Neuronal stem cell (in vitro differentiated cells): ENCODE results near the gene IFT25.
"Not testable (repeated sequence)": the region's sequence is repeated elsewhere in the genome, so short reads cannot be mapped to it uniquely, and the experiment has no call there.

ENCODE experiments used
- DNase-seq: peaks from one replicate; pipeline ENCODE4 v3.0.0-alpha.2; 2013; ENCODE audit warnings: low spot score
- H2AFZ ChIP-seq: one replicate; pipeline ENCODE4 v1.6.1; 2013; ENCODE audit warnings: mild to moderate bottlenecking, low read length, inconsistent platforms
- H2AK5ac ChIP-seq: 2 replicates; pipeline ENCODE4 v1.6.1; 2013; ENCODE audit warnings: low read depth, mild to moderate bottlenecking, inconsistent platforms, low read length, moderate library complexity, mixed read lengths
- H2BK120ac ChIP-seq: 2 replicates; pipeline ENCODE4 v1.6.1; 2013; ENCODE audit warnings: low read depth, mild to moderate bottlenecking, inconsistent platforms, low read length, moderate library complexity, mixed read lengths
- H2BK12ac ChIP-seq: one replicate; pipeline ENCODE4 v1.6.1; 2013; ENCODE audit warnings: low read length, inconsistent platforms
- H2BK15ac ChIP-seq: 2 replicates; pipeline ENCODE4 v1.6.1; 2013; ENCODE audit warnings: mild to moderate bottlenecking, low read length, inconsistent platforms, mixed read lengths
- H2BK5ac ChIP-seq: one replicate; pipeline ENCODE4 v1.6.1; 2013; ENCODE audit warnings: inconsistent platforms, mild to moderate bottlenecking, low read length, moderate library complexity
- H3K14ac ChIP-seq: one replicate; pipeline ENCODE4 v1.6.1; 2013; ENCODE audit warnings: low read length, inconsistent platforms
- H3K18ac ChIP-seq: 2 replicates; pipeline ENCODE4 v1.6.1; 2013; ENCODE audit warnings: low read length, inconsistent platforms
- H3K23ac ChIP-seq: 2 replicates; pipeline ENCODE4 v1.6.1; 2013; ENCODE audit warnings: low read depth, mild to moderate bottlenecking, mixed read lengths, low read length, inconsistent platforms; ENCODE audit not compliant: poor library complexity
- H3K27ac ChIP-seq: replicated peaks from 3 replicates; pipeline ENCODE4 v1.5.1; 2013; ENCODE audit warnings: low read length, inconsistent platforms
- H3K27me3 ChIP-seq, 3 experiments: 2 replicates each; pipeline ENCODE4 v1.6.1; 2013; ENCODE audit warnings: low read length in 3 of 3, mild to moderate bottlenecking in 2 of 3, inconsistent platforms in 1 of 3, low read depth in 1 of 3, mixed read lengths in 1 of 3, moderate library complexity in 1 of 3; ENCODE audit not compliant: control insufficient read depth in 3 of 3, insufficient read depth in 3 of 3
- H3K36me3 ChIP-seq, 2 donors: replicated peaks in 1 of 2; 2 replicates each; pipeline ENCODE4 v1.6.1; 2013; ENCODE audit warnings: low read length in 2 of 2; ENCODE audit not compliant: control insufficient read depth in 2 of 2, insufficient read depth in 2 of 2
- H3K4ac ChIP-seq: 2 replicates; pipeline ENCODE4 v1.6.1; 2013; ENCODE audit warnings: inconsistent platforms, mild to moderate bottlenecking, low read length, moderate library complexity
- H3K4me1 ChIP-seq, 2 donors: 1 replicate in 1 of 2; 2 replicates in 1 of 2; pipeline ENCODE4 v1.6.1; 2013; ENCODE audit warnings: low read length in 2 of 2, low read depth in 1 of 2; ENCODE audit not compliant: control insufficient read depth in 2 of 2, insufficient read depth in 1 of 2
- H3K4me2 ChIP-seq: one replicate; pipeline ENCODE4 v1.6.1; 2013; ENCODE audit warnings: mild to moderate bottlenecking, low read length, inconsistent platforms; ENCODE audit not compliant: insufficient read depth, poor library complexity, severe bottlenecking
- H3K4me3 ChIP-seq, 2 donors: 2 replicates each; pipeline ENCODE4 v1.5.1; 2013; ENCODE audit warnings: low read length in 2 of 2, mild to moderate bottlenecking in 2 of 2, inconsistent platforms in 1 of 2, moderate library complexity in 1 of 2
- H3K79me1 ChIP-seq: one replicate; pipeline ENCODE4 v1.6.1; 2013; ENCODE audit warnings: low read depth, mild to moderate bottlenecking, inconsistent platforms, low read length, moderate library complexity
- H3K9ac ChIP-seq: one replicate; pipeline ENCODE4 v1.6.1; 2013; ENCODE audit warnings: mild to moderate bottlenecking, low read depth, low read length, inconsistent platforms; ENCODE audit not compliant: poor library complexity
- H3K9me3 ChIP-seq, 2 donors: replicated peaks in 1 of 2; 2 replicates each; pipeline versions ENCODE3 to v1.6.1; 2013; ENCODE audit warnings: low read length in 2 of 2, mild to moderate bottlenecking in 2 of 2, inconsistent platforms in 1 of 2, low read depth in 1 of 2, mixed read lengths in 1 of 2, moderate library complexity in 1 of 2; ENCODE audit not compliant: control insufficient read depth in 2 of 2, insufficient read depth in 1 of 2
- H4K8ac ChIP-seq: one replicate; pipeline ENCODE4 v1.6.1; 2013; ENCODE audit warnings: low read depth, mild to moderate bottlenecking, inconsistent platforms, low read length, moderate library complexity
- H4K91ac ChIP-seq: one replicate; pipeline ENCODE4 v1.6.1; 2013; ENCODE audit warnings: low read length, low read depth, mild to moderate bottlenecking, inconsistent platforms; ENCODE audit not compliant: poor library complexity
- WGBS, 2 donors: extraction: QIAGEN DNeasy Blood & Tissue Kit; methylation state at CpG; one replicate each; pipeline ENCODE4 v1.1.7; 2013; ENCODE audit warnings: missing lambda C conversion rate in 2 of 2, mixed read lengths in 1 of 2; ENCODE audit not compliant: insufficient read length in 2 of 2, insufficient replicate concordance in 1 of 2; ENCODE audit errors: extremely low coverage in 2 of 2; 5-methylcytosine and 5-hydroxymethylcytosine counted together

IFT25 gene

GRCh38 chr1:53878492-53879105 lies 66.9 kb downstream of the IFT25 start:
- Histone ChIP-seq H2AK5ac (no peak overlapping the region), H3K4me2 (no peak overlapping the region), H3K14ac (no peak overlapping the region), H3K23ac (no peak overlapping the region), H2BK15ac (no peak overlapping the region), H2BK12ac (no peak overlapping the region), H3K9ac (no peak overlapping the region), H2BK5ac (no peak overlapping the region), H3K27ac (no peak overlapping the region), H3K18ac (no peak overlapping the region), H2AFZ (no peak overlapping the region), H3K4me3 (no peak overlapping the region), H3K79me1 (no peaks in the 10 kb centered on the region), H3K9me3 (peaks cover 0 to 6% of the 10 kb centered on the region in 2 donors), H3K4me1 (no peaks in the 10 kb centered on the region), H3K4ac (no peak overlapping the region), H3K27me3 (no peaks in the 10 kb centered on the region), H4K8ac (no peak overlapping the region), H4K91ac (no peak overlapping the region), H2BK120ac (no peak overlapping the region), H3K36me3 (peaks cover 9 to 72% of the 10 kb centered on the region in 2 donors)
- no CpG with 5 or more reads among the region's 5 CpGs for WGBS, 2 donors
- peak; percentile 29 for DNase-seq

- not testable (repeated sequence) for H3K4ac ChIP-seq, H2AFZ ChIP-seq, H3K14ac ChIP-seq, H3K9ac ChIP-seq, H3K79me1 ChIP-seq, H2BK120ac ChIP-seq, H2BK5ac ChIP-seq, H3K23ac ChIP-seq, H2BK15ac ChIP-seq, H3K4me1 ChIP-seq, H3K4me3 ChIP-seq, DNase-seq, H4K91ac ChIP-seq, H3K4me2 ChIP-seq, H3K27me3 ChIP-seq, H2AK5ac ChIP-seq, H3K9me3 ChIP-seq, H2BK12ac ChIP-seq, H4K8ac ChIP-seq, H3K27ac ChIP-seq, H3K18ac ChIP-seq
- WGBS, 2 donors, result no CpG with 5 or more reads among the region's 2 CpGs
- peaks cover 12 to 75% of the 10 kb centered on the region in 2 donors for H3K36me3 ChIP-seq
Observed at GRCh38 chr1:53875150-53875549, 70.3 kb downstream of the IFT25 start.

- Histone ChIP-seq H2AK5ac (no peak overlapping the region), H2BK120ac (no peak overlapping the region), H2BK5ac (no peak overlapping the region), H3K79me1 (no peaks in the 10 kb centered on the region), H3K18ac (no peak overlapping the region), H2AFZ (no peak overlapping the region), H3K9me3 (no peaks in the 10 kb centered on the region), H2BK12ac (no peak overlapping the region), H3K9ac (no peak overlapping the region), H2BK15ac (no peak overlapping the region), H3K23ac (no peak overlapping the region), H3K4ac (no peak overlapping the region), H3K4me2 (no peak overlapping the region), H3K27me3 (no peaks in the 10 kb centered on the region), H3K27ac (no peak overlapping the region), H4K8ac (no peak overlapping the region), H3K36me3 (peaks cover 14 to 75% of the 10 kb centered on the region in 2 donors), H4K91ac (no peak overlapping the region), H3K14ac (no peak overlapping the region), H3K4me1 (no peaks in the 10 kb centered on the region), H3K4me3 (no peak overlapping the region)
- DNase-seq, result no peak
- WGBS, 2 donors, result no CpG with 5 or more reads among the region's 5 CpGs
Observed at GRCh38 chr1:53871773-53872484, 73.6 kb downstream of the IFT25 start.
